WI38 (cell line): Measurements from ENCODE around the gene ARF6.
A peak's percentile ranks its signal among the peaks of the same experiment; 100 is the strongest.

Experiments used
- H3K4me3 ChIP-seq: 2 replicates; pipeline ENCODE4 v1.5.1; 2011; ENCODE audit warnings: low read depth, mild to moderate bottlenecking, control low read depth, low read length
- TF ChIP-seq, protein P1 (sequence below): IDR thresholded peaks from 2 replicates; pipeline ENCODE4 v1.5.1; 2012; ENCODE audit warnings: low read depth, mild to moderate bottlenecking, control low read depth, low read length

The ARF6 gene

DNA sequence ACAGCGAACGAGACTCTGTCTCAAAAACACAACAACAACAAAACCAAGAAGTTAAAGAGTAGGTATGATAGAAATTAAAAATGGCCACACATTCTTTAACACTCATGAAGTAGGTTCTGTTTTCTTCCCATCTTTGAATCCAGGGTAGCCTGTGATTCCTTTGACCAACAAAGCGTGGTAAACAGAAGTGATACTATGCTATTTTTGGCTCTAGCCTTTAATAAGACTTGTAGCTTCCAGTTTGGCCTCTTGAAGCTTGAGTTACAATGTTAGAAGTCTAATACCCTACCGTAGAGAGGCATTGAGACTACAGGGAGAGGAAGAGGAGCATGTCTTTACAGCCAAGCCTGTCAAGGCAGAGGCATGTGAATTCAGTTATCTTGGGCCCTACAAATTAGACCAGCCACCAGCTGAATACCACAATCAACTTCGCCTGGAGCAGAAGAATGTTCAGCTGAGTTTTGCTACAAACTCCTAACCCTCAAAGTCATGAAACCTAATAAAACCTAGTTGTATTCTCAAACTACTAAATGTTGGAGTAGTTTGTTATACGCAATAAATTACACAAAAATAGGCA lies 35.4 kb upstream of the ARF6 start:
- TF ChIP-seq, protein P1, sequence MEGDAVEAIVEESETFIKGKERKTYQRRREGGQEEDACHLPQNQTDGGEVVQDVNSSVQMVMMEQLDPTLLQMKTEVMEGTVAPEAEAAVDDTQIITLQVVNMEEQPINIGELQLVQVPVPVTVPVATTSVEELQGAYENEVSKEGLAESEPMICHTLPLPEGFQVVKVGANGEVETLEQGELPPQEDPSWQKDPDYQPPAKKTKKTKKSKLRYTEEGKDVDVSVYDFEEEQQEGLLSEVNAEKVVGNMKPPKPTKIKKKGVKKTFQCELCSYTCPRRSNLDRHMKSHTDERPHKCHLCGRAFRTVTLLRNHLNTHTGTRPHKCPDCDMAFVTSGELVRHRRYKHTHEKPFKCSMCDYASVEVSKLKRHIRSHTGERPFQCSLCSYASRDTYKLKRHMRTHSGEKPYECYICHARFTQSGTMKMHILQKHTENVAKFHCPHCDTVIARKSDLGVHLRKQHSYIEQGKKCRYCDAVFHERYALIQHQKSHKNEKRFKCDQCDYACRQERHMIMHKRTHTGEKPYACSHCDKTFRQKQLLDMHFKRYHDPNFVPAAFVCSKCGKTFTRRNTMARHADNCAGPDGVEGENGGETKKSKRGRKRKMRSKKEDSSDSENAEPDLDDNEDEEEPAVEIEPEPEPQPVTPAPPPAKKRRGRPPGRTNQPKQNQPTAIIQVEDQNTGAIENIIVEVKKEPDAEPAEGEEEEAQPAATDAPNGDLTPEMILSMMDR = no peak
- H3K4me3 ChIP-seq = no peak overlapping the region

DNA sequence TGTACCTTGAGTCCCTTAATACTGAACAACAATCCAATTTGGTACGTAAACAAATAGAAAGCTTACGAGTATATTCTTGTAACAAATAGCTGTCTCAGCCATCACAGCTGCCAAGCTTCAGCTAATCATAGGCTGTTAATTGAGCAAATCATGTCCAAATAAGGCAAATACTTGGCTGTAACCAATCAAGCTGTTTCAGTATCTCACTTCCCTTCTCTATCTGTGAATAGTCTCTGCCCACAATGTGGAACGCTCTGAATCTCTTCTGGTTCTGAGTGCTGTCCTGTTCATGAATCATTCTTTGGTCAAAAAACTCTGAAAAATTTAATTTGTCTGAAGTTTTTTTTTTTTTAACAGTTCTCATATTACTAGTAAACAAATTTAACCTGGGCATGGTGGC lies 34.5 kb upstream of the ARF6 start:
- TF ChIP-seq, protein P1 = no peak
- H3K4me3 ChIP-seq = no peak overlapping the region

DNA sequence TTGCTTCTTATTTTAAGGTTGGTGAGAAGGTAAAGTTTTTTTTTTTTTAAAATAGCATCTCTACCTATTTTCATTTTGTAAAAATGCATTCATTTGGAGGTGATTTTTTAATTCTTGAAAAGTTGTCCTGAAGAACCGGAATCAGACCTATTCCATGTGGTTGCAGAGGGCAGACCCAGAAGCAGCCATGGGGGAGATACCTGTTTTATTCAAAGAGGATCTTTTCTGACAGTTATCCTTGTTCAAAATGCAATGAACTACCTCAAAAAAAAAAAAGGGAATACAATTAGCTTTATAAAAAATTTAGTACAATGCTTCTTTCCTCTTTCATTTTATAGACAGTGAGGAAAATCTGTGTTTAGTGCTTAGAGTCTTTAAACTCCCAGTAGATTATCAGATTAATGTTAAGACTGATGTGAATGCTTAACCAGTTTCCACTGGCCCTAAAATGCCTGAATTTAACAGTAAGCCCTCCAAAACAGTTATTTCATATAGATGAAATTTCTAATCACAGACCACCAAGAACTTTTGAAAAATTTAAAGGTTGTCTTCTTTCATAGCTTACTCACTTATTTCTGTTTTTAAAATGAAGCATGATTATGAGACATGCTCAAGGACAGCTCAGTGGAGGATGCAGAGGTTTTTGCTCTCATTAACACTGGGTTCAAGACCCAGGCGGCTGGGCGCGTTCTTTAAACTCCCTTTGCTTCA lies 31.7 kb upstream of the ARF6 start:
- TF ChIP-seq, protein P1 = no peak
- H3K4me3 ChIP-seq = peak overlapping the region; percentile 69

DNA sequence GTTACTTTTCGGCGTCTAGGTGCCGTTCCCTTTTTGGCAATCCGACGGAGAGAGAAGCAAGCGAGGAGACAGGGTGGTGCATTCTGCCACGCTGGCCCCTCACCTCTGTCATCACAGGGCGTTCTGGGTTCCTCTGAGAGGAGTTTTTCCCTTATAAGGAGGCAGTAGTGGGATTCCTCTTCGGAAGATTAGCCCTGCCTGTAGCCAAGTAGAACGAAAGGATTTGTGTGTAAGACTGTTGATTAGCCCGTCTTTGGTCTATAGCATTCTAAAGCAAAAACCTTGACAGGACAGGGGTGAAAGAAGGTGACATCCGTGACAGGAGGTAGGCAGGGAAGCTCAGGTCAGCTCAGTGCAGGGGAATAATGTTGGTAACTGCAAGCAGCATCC lies 31.2 kb upstream of the ARF6 start:
- TF ChIP-seq, protein P1 = no peak
- H3K4me3 ChIP-seq = peak overlapping the region; percentile 69

DNA sequence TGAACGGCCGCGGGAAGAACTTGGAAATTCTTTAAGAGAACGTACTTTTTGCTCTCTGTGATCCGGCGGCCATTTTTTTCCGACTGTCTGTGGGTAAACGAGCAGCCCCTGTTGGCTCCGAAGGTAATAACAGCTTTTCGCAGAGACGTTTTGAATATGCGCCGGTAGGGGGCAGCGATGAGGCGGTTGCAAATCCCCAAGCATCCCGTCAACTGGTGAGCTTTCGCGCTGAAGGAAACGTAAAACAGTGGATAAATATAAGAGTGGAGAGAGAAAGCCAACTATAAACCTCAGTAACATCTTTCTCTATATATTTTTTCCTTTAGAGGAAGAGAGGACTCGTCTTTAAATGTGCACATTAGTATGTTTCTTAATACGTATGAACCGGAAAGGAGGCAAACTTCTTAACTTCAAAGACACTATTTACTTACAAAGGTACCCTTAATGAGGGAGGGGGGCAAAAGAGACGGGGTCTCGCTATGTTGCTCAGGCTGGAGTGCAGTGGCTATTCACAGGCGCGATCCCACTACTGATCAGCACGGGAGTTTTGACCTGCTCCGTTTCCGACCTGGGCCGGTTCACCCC lies 30.7 kb upstream of the ARF6 start:
- TF ChIP-seq, protein P1 = peak; percentile 100
- peak overlapping the region; percentile 69 for H3K4me3 ChIP-seq

DNA sequence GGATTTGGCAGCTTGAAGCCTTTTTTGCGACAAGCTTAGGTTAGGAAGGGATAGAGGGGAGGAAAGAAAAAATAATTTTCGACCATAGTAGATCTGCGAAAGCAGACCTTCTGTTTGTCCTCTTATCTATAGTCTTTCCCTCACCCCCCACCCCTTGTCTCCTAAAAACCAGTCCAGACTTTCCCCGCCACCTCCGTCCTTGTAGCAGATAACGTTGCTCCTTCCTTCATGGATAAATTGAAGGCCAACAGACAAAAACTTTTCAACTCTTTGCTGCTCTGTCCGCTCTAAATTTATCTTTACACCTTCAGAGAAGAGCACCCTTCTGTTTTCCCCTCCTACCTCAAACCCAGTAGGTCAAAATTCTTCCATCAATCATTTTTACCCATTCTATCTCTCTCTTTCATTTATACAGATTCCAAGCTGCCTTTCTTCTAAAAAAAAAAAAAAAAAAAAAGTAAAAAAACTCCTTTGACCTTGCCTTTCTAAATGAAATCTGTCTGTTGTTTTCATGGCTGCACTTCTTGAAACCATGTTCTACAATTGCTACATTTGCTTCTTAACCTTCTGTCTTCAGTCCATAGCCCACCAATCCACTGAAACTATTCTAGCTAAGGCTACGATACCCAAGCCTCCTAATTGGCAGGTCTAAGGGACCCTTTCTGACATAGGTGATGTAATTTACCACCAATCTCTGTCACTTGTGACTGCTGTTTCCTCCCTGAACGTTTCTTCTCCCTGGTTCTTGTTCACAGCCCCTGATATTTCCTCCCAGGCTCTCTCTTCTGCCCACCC lies 29.2 kb upstream of the ARF6 start:
- TF ChIP-seq, protein P1 = no peak
- H3K4me3 ChIP-seq = peak overlapping the region; percentile 86
